DOHH2 (cell line): ENCODE results near the gene HMMR.

Source experiments
- CTCF ChIP-seq: fragments of 200-600 bp; sonication (generic); IDR thresholded peaks from one replicate; pipeline ENCODE4 v1.5.1; 2014; ENCODE audit warnings: antibody characterized with exemption, mild to moderate bottlenecking, low read depth, low read length; ENCODE audit not compliant: poor library complexity, severe bottlenecking
- EZH2phosphoT487 ChIP-seq: fragments of 200-600 bp; sonication (generic); IDR thresholded peaks from 2 replicates; pipeline ENCODE4 v1.6.1; 2017; ENCODE audit warnings: borderline replicate concordance, mild to moderate bottlenecking, antibody characterized with exemption, low read length, moderate library complexity, mixed read lengths

- TF ChIP-seq CTCF (no peak), EZH2phosphoT487 (no peak)
Observed at GRCh38 chr5:163535290-163535689, 74.9 kb downstream of the HMMR start.
